ENCODE results near the gene C1QBP. TPM values are rescaled to one million over a fixed set of nuclear protein-coding genes. Genes with fewer than 3 reads are reported as not detected.

C1QBP gene, protein sequence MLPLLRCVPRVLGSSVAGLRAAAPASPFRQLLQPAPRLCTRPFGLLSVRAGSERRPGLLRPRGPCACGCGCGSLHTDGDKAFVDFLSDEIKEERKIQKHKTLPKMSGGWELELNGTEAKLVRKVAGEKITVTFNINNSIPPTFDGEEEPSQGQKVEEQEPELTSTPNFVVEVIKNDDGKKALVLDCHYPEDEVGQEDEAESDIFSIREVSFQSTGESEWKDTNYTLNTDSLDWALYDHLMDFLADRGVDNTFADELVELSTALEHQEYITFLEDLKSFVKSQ
- total RNA-seq, result 92.9 and 119 TPM in 2 replicates

DNA sequence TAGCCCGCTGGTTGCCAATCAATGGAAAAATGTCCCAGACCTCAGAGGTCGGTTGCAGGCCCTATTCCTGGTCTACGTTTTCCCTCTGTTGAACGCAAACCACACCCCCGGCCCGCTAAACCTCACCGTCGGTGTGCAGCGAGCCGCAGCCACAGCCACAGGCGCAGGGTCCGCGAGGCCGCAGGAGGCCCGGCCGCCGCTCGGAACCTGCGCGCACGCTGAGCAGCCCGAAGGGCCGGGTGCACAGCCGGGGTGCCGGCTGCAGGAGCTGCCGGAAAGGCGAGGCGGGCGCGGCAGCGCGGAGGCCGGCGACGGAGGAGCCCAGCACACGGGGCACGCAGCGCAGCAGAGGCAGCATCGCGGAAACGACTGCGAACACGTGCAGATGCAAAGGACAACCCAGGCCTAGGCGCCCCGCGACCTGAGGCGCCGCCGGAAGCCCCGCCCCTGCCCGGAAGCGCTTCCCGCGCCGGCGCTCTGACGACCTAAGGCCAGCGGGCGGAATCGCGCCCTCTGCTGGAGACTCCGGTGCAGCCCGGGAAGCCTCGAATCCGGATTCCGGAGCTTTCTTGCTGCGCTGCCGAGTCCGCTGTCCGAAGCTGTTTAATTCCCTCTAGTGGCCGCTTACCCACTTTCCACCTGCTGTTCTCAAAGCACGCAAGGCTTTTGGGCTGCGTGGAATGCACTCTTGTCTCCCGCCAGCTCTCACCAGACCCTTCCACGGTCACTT, at the start of gene C1QBP:
Gene C1QBP, minus strand, starts transcription at position 440 of the 730 bp plus-strand sequence. Its CDS starts 82 bp downstream, at position 358.

DNA sequence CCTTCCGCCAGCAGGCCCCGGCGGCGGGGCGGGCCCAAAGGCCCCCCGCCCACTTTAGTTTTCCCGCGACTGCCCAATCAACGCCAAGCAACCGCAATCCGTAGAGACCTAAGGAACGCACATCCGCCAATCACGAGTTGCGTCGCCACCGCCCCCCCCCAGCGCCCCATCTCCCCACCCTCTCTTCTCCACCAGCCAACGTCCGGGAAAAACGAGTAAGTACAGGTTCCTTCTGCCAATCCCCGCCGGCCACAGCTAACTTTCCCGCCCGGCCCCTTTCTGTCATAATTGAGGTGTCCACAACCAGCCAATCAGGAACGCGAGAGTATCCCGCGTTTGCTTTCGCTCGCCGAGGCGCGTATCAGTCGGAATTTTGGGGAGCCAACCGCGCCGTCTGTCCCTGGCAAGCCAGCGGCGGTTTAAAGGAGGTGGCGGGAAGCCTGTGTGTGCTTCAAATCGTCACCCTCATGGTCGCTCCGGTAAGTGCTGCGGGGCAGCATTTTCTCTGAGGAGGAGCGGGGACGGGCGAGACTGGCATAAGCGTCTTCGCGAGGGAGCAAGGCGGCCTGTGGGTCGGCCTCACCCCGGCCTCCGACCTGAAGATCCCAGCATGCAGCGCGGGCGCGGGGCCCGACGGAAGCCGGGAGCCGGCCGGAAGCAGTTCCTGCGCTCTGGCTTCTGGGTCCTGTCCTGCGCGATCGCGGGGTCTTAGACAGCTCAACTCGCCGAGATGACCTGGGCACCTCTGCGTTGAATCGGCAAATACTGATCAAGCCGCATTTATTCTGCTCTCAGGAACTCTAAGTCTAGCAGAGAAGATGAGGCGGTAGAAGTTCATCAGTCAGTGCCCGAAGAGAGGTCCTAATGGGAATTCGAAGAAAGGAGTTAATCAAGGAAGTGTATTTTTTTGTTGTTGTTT, 47.5 kb upstream of the C1QBP start, which contains the start of gene MIS12:
Gene MIS12, plus strand, starts transcription at position 361 of the 919 bp plus-strand sequence. CDS start 2,297 bp downstream, outside the sequence.

DNA sequence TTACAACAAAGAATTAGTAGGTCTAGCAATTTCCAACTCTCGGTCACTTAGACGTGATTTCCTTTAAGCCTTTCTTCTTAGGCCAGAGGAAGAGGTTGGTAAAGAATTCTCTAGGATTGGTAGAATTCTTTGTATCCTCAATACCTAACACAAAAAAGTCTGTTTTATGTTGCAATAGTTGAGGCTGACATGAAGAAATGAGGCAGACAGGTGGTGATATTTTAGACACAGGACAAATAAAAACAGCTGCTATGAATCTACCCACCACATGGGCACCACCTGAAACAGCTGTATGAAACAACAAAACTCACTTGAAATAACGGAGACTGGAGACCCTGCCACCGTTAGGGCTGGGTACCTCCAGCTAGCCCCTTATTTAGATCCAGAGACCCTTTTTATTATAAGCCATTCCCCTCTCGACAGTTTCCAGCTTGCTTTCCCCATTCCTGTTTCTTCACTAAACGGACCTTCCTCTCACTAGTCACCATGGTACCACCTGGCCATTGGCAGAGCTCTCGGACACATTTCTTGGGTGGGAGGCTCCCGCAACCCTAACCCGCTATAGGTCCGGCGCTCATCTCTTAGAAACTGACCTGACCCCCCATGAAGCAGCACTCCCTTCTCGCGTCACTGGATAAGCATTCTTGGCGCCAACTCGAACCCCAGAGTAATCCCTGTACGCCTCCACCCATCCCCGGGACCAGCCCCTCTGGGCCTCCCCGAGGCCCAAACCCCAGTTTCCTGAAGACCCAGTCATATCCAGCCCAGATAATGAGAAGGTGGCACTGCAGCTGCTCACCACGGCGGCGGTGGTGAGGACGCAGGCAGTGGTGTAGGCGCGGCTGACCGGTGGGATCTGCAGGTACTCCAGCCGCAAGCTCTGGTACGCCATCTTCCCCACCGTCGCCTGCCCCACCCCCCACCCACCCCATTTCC, 46.6 kb upstream of the C1QBP start, which contains the start of gene DERL2:
Gene DERL2, minus strand, starts transcription at position 909 of the 936 bp plus-strand sequence. Its CDS starts 17 bp downstream, at position 892.

DNA sequence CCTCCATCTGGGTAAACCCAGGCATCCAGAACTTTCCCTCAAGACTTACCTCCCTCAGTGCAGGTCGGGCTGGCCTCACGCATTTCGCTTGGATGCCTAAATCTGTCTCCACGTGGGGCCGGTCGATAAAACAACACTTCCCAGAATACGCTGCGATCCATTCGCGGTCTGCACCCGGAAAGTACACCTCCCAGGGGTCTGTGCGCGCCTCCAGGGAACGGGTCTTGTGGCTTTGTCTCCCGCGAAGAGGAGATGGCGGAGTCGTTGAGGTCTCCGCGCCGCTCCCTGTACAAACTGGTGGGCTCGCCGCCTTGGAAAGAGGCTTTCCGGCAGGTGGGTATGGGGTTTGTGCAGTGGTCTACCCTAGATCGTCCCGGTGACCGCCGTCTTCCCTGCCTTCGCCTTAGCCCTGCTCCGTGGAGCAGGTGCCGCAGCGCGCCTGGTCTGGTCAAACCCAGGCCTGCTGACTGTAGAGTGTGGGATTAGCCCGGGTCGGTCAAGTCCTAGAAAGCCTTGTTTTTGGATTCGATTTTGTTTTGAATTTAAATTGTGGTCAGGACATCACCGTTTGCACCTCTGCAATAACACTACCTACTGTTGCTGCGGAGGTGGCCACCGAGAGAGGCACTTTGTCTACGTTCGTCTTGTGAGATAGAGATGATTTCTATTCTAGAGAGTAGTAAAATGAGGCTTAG, 18.8 kb downstream of the C1QBP start, which contains the start of gene RPAIN:
Gene RPAIN, plus strand, starts transcription at position 224 of the 695 bp plus-strand sequence. Its CDS starts 29 bp downstream, at position 253.

DNA sequence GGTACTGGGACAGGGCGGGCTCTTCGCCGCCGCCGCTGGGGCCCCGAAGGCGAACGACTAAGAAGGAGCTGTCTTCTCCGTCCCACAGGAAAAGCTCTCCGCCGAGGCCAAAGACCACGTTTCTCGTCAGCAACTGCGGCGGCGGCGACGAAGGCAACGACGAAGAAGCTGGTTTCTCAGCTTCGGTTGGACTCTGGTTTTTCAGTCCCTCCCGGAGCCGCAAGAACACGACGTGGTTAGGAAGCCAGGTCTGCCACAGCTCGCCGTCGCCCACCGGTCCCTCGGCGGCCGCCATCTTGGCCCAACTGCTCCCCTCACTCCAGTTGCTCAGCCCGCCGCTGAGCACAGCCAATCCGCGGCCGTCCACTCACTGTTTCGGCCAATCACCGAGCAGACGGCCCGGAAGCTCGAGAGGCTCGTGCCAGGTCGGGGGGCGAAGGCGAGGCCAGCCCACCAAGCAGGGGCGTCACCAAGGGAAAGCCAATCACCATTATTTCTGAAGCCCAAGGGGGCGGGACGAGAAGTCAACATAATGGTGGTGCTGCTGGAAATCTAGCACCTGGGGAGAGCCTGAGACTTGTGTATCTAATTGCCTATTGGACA, 19.5 kb downstream of the C1QBP start, which contains the start of gene NUP88:
Gene NUP88, minus strand, starts transcription at position 307 of the 603 bp plus-strand sequence. Its CDS starts 12 bp downstream, at position 295.

Other genes with a start within 250 kb of the C1QBP start
- 4.6 and 5.7 TPM in 2 replicates for gene ZNF594, start 247.3 kb downstream of the C1QBP start, total RNA-seq
- not detected in 2 replicates for gene SCIMP, start 204.3 kb downstream of the C1QBP start, total RNA-seq
- gene RABEP1, start 156.9 kb downstream of the C1QBP start, total RNA-seq, result 35.6 and 56.0 TPM in 2 replicates
- 52.4 and 53.8 TPM in 2 replicates for gene NUP88, start 19.5 kb downstream of the C1QBP start, total RNA-seq
- gene RPAIN, start 19.0 kb downstream of the C1QBP start, total RNA-seq, result 24.7 and 26.5 TPM in 2 replicates
- 10.7 and 14.9 TPM in 2 replicates for gene DHX33, start 29.8 kb upstream of the C1QBP start, total RNA-seq
- 27.0 and 30.0 TPM in 2 replicates for gene DERL2, start 47.0 kb upstream of the C1QBP start, total RNA-seq
- 10.5 and 12.1 TPM in 2 replicates for gene MIS12, start 47.4 kb upstream of the C1QBP start, total RNA-seq
- 39.4 and 48.0 TPM in 2 replicates for gene NLRP1, start 145.4 kb upstream of the C1QBP start, total RNA-seq